OCI-LY7 (cell line): ENCODE data around the gene C10orf62. TPM values are rescaled to one million over a fixed set of nuclear protein-coding genes. Genes with fewer than 3 reads are reported as not detected.

Experiments
- BruUV-seq: library from RNA; stranded (reverse); fragments of 400-500 nt; replicated peaks from 2 replicates; lab custom pipeline; 2021; lab: Mats Ljungman, UMichigan
- CTCF ChIA-PET: fragments of 300-600 bp; sonication (Branson Sonifier 250); formaldehyde crosslinking; loops from one replicate; lab custom pipeline; 2022; ENCODE audit warnings: antibody characterized with exemption; ENCODE audit not compliant: unreplicated experiment; lab: Charles Lee
- POLR2A ChIA-PET: fragments of 300-600 bp; sonication (Branson Sonifier 250); formaldehyde crosslinking; loops from one replicate; lab custom pipeline; 2022; ENCODE audit warnings: antibody characterized with exemption; lab: Charles Lee
- DNase-seq: peaks from one replicate; pipeline ENCODE4 v3.0.0-alpha.2; 2015; ENCODE audit warnings: low spot score
- H2AFZ ChIP-seq: fragments of 200-600 bp; sonication (generic), shearing (Covaris generic); 2 replicates; pipeline ENCODE4 v1.6.1; 2014; ENCODE audit warnings: mild to moderate bottlenecking, antibody characterized with exemption, low read length, moderate library complexity
- H3K27ac ChIP-seq: fragments of 200-600 bp; sonication (generic); 2 replicates; pipeline ENCODE4 v1.5.1; 2014; ENCODE audit warnings: mixed run types, low read depth, mild to moderate bottlenecking, moderate library complexity, low read length, inconsistent platforms; ENCODE audit not compliant: poor library complexity, severe bottlenecking
- H3K36me3 ChIP-seq: fragments of 200-600 bp; sonication (generic); 2 replicates; pipeline ENCODE4 v1.6.1; 2014; ENCODE audit warnings: mild to moderate bottlenecking, antibody characterized with exemption, low read length, moderate library complexity, mixed read lengths; ENCODE audit not compliant: insufficient read depth
- H3K4me1 ChIP-seq: fragments of 200-600 bp; sonication (generic); 2 replicates; pipeline ENCODE4 v1.5.1; 2014; ENCODE audit warnings: mild to moderate bottlenecking, low read length; ENCODE audit not compliant: insufficient read depth, poor library complexity, severe bottlenecking
- H3K4me2 ChIP-seq: fragments of 200-600 bp; sonication (generic); 2 replicates; pipeline ENCODE4 v1.6.1; 2014; ENCODE audit warnings: mild to moderate bottlenecking, low read length
- H3K4me3 ChIP-seq: fragments of 200-600 bp; sonication (generic); 2 replicates; pipeline ENCODE4 v1.5.1; 2014; ENCODE audit warnings: mild to moderate bottlenecking, low read depth, low read length; ENCODE audit not compliant: poor library complexity, severe bottlenecking
- H3K79me2 ChIP-seq: fragments of 200-600 bp; sonication (generic); 2 replicates; pipeline ENCODE4 v1.6.1; 2016; ENCODE audit warnings: low read depth, mild to moderate bottlenecking, low read length, moderate library complexity, mixed read lengths; ENCODE audit not compliant: insufficient read depth
- H3K9me2 ChIP-seq: fragments of 200-600 bp; sonication (generic); 2 replicates; pipeline ENCODE4 v1.6.1; 2016; ENCODE audit warnings: mild to moderate bottlenecking, low read length, mixed read lengths; ENCODE audit not compliant: insufficient read depth
- H3K9me3 ChIP-seq: fragments of 200-600 bp; sonication (generic); 2 replicates; pipeline ENCODE4 v1.6.1; 2014; ENCODE audit warnings: mild to moderate bottlenecking, mixed run types, low read length, mixed read lengths
- H4K20me1 ChIP-seq: fragments of 200-600 bp; sonication (generic); 2 replicates; pipeline ENCODE4 v1.6.1; 2014; ENCODE audit warnings: mild to moderate bottlenecking, antibody characterized with exemption, low read length, moderate library complexity, mixed read lengths; ENCODE audit not compliant: insufficient read depth
- CTCF ChIP-seq: fragments of 200-600 bp; sonication (generic); conservative IDR thresholded peaks from 2 replicates; pipeline ENCODE4 v1.5.1; 2014; ENCODE audit warnings: mild to moderate bottlenecking, antibody characterized with exemption, low read length, moderate library complexity, mixed read lengths
- EZH2phosphoT487 ChIP-seq: fragments of 200-600 bp; sonication (generic); IDR thresholded peaks from 2 replicates; pipeline ENCODE4 v1.6.1; 2018; ENCODE audit warnings: low read depth, borderline replicate concordance, mild to moderate bottlenecking, mixed run types, antibody characterized with exemption, low read length, moderate library complexity, mixed read lengths
- intact Hi-C: fragments of 100-400 bp; cut with micrococcal nuclease; formaldehyde crosslinking; loops from one replicate; pipeline ENCODE4 v1.10.0; 2022; ENCODE audit not compliant: unreplicated experiment
- total RNA-seq, 2 experiments: library from RNA; depleted of rRNA in 1 of 2; stranded (reverse); fragments of >200 nt in 1 of 2; shearing (Covaris generic) in 1 of 2; gene quantifications; 2 replicates each; pipeline ENCODE4 v1.2.3, GENCODE V29; 2014 to 2022

C10orf62 gene
- total RNA-seq, 2 experiments from 2014 or later = not detected

- Histone ChIP-seq H3K9me3 (no peaks in the 10 kb centered on the region), H2AFZ (no peak overlapping the region), H3K9me2 (no peaks in the 10 kb centered on the region), H3K4me2 (no peak overlapping the region), H3K79me2 (no peaks in the 10 kb centered on the region), H3K27ac (no peak overlapping the region), H3K4me3 (no peak overlapping the region), H3K36me3 (no peaks in the 10 kb centered on the region), H3K4me1 (no peaks in the 10 kb centered on the region), H4K20me1 (no peaks in the 10 kb centered on the region)
- no peak for DNase-seq
- no TSS peak for BruUV-seq
- CTCF ChIA-PET = interaction anchor here (0.7 kb wide), 1 partner anchor 10 kb away, joined by 3 read pairs; no protein-coding TSS in a partner anchor
- intact Hi-C loops = no loop called here
- POLR2A ChIA-PET = interaction anchor here (0.6 to 1.1 kb wide), 3 partner anchors 23 to 396 kb away, joined by 3 to 4 read pairs (median 3); no protein-coding TSS in a partner anchor
- TF ChIP-seq EZH2phosphoT487 = no peak
- TF ChIP-seq CTCF = no peak
Measured at GRCh38 chr10:97582169-97582568, 7.4 kb upstream of the C10orf62 start.

GRCh38 chr10:97583476-97583875 lies 6.0 kb upstream of the C10orf62 start:
- no peak overlapping the region for H3K4me2 ChIP-seq
- ChIA-PET CTCF (no interaction called here), POLR2A (no interaction called here)
- no peak overlapping the region for H3K27ac ChIP-seq
- H3K9me2 ChIP-seq = no peaks in the 10 kb centered on the region
- no peaks in the 10 kb centered on the region for H3K9me3 ChIP-seq
- intact Hi-C loops = no loop called here
- H2AFZ ChIP-seq = no peak overlapping the region
- no peaks in the 10 kb centered on the region for H3K4me1 ChIP-seq
- H3K4me3 ChIP-seq = no peak overlapping the region
- TF ChIP-seq EZH2phosphoT487 (no peak), CTCF (no peak)
- no peak for DNase-seq
- no peaks in the 10 kb centered on the region for H4K20me1 ChIP-seq
- no TSS peak for BruUV-seq
- H3K36me3 ChIP-seq = no peaks in the 10 kb centered on the region
- no peaks in the 10 kb centered on the region for H3K79me2 ChIP-seq

GRCh38 chr10:97584060-97584797 lies 5.3 kb upstream of the C10orf62 start, which contains the start of gene HOGA1:
HOGA1 (plus strand) TSS chr10:97584389; CDS start chr10:97584704, 315 bp downstream.
- intact Hi-C loops = no loop called here
- no peaks in the 10 kb centered on the region for H3K79me2 ChIP-seq
- no peak within 1 kb of the TSS for H2AFZ ChIP-seq
- H3K36me3 ChIP-seq = no peaks in the 10 kb centered on the region
- no TSS peak for BruUV-seq
- no peak within 1 kb of the TSS for H3K4me2 ChIP-seq
- no peak within 1 kb of the TSS for H3K4me3 ChIP-seq
- TF ChIP-seq EZH2phosphoT487 (no peak), CTCF (no peak)
- POLR2A ChIA-PET = no interaction called here
- no peaks in the 10 kb centered on the region for H4K20me1 ChIP-seq
- H3K27ac ChIP-seq = no peak within 1 kb of the TSS
- no peaks in the 10 kb centered on the region for H3K9me3 ChIP-seq
- H3K9me2 ChIP-seq = no peaks in the 10 kb centered on the region
- DNase-seq = no peak
- H3K4me1 ChIP-seq = no peaks in the 10 kb centered on the region
- CTCF ChIA-PET = no interaction called here
